Stimulated activated CD8-positive, alpha-beta memory T cell treated with anti-CD3 and anti-CD28 coated beads, Interleukin-12 subunit alpha, Interleukin-12 subunit beta, amount 100 ng/mL, for 24 hours (primary cell): ENCODE data around the gene SH3RF1.
"Not testable (repeated sequence)": the region's sequence is repeated elsewhere in the genome, so short reads cannot be mapped to it uniquely, and the experiment has no call there.

ENCODE experiments used
- DNase-seq: peaks from one replicate; pipeline ENCODE4 v3.0.0-alpha.2; 2020; ENCODE audit errors: extremely low read depth

The SH3RF1 gene

DNA sequence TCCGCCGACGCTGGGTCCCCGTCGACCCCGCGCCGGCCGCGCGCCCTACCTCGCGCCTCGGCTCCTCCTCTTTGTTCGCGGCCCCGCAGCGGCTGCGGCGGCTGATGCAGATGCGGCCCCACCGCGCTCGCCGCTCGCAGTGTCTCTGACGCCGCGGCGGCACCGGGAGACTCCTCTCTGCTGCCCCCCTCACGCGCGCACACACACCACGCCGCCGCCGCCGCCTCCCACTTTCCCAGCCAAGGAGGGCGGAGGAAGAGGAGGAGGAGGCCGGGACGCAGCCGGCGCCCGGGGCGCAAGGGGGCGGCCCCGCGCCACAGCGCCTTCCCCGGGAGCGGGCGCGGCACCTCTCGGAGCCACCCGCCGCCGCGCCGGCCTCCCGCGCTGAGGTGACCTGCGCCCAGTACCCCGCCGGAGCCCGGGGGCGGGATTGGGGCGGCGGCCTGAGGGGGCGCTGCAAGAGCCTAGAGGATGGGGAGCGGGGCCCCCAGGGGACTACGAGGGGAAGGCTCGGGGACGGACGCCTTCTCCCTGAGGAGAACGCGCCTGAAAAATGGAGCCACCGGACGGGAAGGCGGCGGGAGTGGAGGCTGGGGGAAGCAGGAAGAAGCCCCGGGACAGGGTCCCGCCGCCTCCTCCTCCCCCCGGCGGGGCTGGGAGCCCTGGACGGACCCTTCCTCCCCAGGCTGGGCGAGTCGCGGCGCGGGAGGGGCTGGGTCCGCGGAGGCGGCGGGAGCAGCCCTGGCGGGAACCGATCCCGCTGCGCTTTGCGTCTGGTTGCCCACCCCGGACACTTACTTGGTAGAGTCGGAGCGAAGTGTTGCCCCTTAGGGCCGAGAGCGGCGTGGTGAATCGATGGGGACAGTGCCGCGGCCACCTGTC lies at the start of gene SH3RF1:
Gene SH3RF1, minus strand, starts transcription at position 147 of the 882 bp plus-strand sequence. CDS start 1,744 bp downstream, outside the sequence.
- DNase-seq: peak; percentile 8

DNA sequence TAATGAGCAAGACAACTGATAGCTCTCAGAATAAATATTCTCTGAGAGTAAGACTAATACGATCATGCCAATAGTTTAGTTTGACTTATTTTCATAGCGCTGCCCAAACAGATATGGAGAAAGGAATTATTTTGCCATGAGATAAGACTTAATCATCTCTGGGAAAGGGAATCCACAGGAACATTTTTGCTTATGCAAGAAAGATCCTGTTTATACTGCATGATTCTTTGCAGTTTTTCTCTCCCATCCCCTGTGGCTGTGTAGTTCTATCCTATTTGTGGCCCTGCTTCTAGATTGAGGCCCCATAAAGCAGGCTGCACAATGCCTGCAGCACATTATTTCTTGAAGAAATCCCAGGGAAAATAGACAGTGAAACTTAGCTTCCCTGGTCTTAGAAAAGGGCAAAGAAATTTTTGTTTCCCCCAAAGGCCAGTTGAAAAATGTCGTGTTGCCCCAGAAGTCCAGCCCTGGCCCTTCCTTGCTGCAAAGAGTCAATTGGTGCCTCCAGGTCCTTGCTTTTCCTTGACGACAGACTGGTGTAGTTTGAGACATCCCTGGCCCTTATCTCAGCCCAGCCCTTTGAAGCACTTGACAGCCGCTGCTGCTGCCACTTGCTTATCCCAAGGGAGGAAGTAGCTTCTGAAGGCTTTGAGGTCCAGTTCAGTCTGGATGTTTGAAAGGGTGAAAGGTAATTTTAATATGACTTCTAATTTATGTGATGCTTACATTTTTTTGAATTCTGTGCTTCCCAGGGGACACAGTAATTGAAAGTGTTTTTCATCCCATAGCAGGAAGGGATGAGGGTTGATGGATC lies 45.0 kb upstream of the SH3RF1 start:
- no peak for DNase-seq

DNA sequence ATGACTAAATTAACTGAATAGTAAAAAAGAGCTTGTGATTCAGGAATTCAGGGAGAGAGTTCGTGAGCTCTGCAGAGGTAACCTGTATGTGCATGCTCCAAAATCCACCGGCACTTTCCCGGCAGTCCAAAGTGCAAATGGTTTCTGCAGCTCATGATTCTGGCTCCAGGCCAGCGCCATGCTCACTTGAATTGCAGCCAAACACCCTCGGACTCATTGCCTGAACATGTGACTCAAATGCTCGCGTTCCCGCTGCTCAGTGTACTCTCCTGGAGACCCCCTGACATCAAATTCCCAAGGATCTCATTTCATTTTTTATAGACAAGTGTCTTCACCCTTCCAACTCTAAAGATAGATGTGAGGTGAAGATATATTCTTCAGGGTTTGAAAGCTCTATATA lies 44.1 kb upstream of the SH3RF1 start:
- DNase-seq: no peak

- no peak for DNase-seq
These were observed 43.0 kb upstream of the SH3RF1 start for GRCh38 chr4:169313732-169314131.

- no peak for DNase-seq
These were observed 42.1 kb upstream of the SH3RF1 start for GRCh38 chr4:169312690-169313422.

DNA sequence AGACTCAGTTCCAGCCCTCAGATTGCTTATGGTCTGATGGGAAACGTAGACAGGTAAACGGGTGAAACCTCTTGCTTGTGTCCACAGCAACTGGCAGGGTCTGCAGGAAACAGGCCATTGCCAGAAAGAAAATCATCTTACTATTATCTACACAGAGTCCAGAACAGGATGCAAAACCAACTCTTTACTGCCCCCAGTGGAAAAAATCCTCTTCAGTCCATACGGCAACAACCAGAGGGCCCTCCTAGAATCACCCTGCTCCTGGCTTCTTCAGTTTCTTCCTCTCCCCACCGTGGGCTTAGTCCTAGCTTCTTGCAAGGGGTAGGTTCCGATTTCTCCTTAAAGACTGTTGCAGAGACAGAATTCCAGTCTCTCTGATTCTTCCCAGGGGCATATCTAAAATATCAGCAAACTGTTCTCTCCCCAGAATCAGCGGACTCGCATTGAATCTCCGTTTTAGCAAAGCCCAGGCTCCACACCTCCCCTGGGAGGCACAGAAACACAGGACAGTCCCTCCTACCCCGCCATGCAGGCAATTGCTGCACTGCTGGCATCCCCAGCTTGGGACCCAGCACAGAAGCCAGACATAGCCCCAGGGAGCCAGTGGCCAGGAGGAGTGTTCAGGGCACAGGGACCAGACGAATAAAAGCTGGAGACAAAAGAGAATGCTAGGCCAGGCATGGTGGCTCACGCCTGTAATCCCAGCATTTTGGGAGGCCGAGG lies 41.0 kb upstream of the SH3RF1 start:
- DNase-seq: no peak

GRCh38 chr4:169309326-169309967 lies 38.7 kb upstream of the SH3RF1 start:
- DNase-seq: no peak

DNA sequence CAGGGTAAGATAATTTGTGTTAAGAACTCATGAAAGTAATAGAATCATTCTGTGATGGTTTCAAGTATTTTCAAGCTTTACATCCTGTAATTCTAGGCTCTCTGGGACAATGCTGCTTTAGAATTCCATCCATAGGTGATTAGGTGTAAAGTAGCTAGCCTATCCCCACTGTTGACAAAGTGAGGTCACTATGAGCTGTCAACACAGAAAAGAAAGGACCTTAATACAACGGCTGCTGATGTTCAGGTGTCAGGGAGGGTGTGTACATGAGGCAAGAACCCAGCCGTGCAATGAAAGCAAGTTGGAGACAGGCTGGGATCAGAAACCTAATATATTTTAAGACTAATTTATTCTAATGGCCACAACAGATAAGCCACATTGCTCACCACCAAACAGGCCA lies 36.8 kb upstream of the SH3RF1 start:
- no peak for DNase-seq

DNA sequence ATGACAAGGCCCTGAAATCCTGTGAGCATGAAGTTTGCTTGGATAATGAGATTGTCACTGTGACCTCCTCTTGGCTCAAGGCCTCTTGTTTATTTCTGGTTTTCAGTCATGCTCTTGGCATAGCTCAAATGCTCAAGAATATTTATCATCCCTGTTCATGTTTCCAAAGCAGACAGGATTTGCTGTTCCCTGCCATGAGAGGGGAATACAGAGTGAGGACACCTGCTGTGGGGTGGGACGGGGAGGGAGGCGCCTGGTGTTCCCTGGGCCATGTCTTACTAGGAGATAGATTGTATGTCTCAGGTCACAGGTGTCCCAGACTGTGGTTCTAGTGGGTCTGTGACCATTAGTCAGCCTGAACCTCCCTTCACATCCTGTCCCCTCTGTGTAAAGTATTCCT lies 34.9 kb upstream of the SH3RF1 start:
- no peak for DNase-seq

DNA sequence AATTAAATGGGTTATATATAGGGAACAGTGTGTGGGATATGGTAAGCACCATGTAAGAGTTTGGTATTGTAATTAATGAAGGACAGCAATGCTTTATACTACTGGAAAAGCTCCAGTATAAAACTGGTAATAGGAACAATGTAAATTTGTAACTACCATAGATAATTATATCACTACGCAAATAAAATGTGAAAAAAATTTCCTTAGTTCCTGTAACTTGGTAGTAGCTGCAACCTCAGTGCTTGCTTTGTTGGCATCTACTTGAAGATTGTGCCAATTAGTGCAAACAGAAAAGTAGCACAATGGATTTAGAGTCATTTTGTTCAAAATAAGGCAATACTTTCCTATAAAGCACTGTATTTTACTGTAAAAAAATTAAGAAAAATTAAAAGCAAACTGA lies 34.4 kb upstream of the SH3RF1 start:
- no peak for DNase-seq

GRCh38 chr4:169295822-169296221 lies 25.1 kb upstream of the SH3RF1 start:
- DNase-seq: no peak

DNA sequence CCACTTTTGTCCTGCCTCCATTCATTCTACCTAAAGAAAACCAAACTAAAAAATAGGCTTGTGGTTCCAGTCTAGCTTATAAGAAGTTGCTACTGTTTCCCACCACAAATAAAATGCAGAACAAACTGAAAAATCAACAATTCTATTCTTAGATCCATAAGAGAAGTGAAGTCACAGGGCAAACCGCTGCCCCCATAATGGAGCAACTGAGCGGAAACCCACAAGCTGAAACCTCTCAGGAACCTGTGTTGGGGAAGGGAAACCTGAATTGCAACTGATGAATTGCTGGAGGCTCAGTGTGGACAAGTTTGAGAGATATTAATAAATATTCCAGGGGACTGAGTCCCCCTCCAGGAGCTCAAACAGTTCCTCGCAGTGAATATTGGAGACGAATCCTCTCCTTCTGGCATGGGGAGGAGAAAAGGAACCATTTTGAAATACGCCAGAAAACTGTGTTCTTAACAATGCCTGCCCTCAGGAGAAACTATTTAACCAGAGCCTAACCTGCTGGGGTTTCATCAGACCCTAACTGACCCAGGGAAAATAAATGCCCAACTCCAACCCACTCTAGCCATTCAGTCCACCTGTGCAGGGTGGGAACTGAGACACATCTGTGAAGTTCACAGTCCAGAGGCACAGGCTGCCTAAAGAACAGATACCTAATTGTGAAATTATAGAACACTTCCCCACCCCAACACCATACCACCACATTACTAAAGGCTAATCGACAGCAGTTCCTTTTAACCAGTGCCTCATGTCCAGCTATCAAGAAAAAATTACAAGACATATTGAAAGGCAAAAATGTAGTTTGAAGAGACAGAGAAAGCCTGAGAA lies 22.8 kb upstream of the SH3RF1 start:
- no peak for DNase-seq

DNA sequence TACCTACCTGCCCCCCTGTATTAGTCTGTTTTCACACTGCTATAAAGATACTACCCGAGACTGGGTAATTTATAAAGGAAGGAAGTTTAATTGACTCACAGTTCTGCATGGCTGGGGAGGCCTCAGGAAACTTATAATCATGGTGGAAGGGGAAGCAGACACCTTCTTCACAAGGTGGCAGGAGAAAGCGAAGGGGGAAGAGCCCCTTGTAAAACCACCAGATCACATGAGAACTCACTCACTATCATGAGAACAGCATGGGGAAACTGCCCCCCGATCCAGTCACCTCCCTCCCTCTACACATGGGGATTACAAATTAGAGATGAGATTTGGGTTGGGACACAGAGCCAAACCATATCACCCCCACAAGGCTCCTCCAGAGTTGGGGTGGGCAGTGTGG lies 17.2 kb upstream of the SH3RF1 start:
- DNase-seq: not testable (repeated sequence)

DNA sequence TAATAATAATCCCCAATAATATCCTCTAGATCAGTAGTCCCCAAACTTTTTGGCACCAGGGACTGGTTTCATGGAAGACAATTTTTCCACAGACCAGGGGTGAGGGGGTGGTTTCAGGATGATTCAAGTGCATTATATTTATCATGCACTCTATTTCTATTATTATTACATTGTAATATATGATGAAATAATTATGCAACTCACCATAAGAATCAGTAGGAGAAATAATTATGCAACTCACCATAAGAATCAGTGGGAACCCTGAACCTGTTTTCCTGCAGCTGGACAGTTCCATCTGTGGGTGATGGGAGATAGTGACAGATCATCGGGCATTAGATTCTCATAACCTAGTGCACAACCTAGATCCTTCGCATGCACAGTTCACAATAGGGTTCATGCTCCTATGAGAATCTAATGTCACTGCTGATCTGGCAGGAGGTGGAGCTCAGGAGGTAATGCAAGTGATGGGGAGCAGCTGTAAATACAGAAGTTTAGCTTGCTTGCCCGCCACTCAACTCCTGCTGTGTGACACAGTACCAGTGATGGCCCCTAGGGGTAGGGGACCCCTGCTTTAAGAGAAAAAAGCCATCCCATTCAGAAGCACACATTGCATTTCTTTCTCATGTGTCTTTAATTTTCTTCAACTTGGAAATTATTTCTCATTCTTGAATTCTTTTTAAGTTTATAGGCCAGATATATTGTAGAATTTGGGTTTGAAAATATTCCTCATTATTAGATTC lies 16.0 kb upstream of the SH3RF1 start:
- DNase-seq: no peak

GRCh38 chr4:169283114-169283509 lies 12.4 kb upstream of the SH3RF1 start:
- no peak for DNase-seq

DNA sequence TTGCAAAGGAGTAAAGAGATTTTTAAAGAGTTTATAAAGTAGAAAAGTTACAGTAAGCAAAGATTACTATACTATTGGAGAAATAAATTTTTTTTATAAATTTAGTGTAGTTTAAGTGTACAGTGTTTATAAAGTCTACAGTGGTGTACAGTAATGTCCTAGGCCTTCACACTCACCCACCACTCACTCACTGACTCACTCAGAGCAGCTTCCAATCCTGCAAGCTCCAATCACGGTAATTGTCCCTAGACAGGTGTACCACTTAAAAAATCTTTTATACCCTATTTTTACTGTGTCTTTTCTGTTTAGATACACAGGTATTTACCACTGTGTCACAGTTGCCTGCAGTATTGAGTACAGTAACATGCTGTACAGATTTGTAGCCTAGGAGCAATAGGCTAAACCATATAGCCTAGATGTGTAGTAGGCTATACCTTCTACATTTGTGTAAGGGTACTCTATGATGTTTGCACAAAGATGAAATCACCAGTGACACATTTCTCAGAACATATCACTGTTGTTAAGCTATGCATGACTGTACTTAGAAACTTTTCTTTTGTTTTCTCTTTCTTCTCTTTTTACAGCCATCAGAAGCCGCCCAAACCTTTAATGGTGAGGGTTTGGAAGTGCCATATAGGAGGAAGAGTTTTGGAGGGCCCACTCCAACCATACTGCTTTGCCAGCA lies 11.8 kb upstream of the SH3RF1 start:
- DNase-seq: no peak

- DNase-seq: no peak
These were observed 8.4 kb upstream of the SH3RF1 start for GRCh38 chr4:169279108-169279507.

DNA sequence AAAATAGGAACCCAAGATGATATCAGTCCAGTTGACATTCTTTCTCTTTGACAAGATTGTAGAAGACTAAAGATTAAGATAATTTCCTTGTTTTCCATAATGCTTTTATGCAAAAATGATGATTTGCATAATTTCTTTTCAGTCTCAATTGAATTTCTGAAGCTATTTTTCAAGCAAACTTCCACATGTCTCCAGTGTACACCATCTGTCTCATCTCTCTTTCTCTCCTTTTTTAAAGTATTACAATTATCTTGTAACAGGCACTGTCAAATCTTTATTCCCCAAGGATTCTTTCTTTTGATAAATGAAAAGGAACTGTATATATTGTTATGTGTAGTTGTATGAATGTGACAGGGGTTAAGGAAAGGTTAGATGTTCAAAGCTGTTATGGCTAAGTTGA lies 7.9 kb upstream of the SH3RF1 start:
- DNase-seq: no peak

GRCh38 chr4:169277838-169278237 lies 7.1 kb upstream of the SH3RF1 start:
- not testable (repeated sequence) for DNase-seq
